HEK293T (cell line): Measurements from ENCODE around the gene PRXL2A.
A peak's percentile ranks its signal among the peaks of the same experiment; 100 is the strongest.

Source experiments
- CTCF ChIA-PET: fragments of 350-600 bp; formaldehyde crosslinking; extraction: SDS; loops from one replicate; lab custom pipeline; 2021; ENCODE audit warnings: antibody characterized with exemption, inconsistent platforms; lab: Yijun Ruan, JAX
- POLR2A ChIA-PET: fragments of 350-600 bp; formaldehyde crosslinking; extraction: SDS; loops from one replicate; lab custom pipeline; 2020; ENCODE audit warnings: antibody characterized with exemption, inconsistent platforms; lab: Yijun Ruan, JAX
- DNase-seq: peaks from one replicate; pipeline ENCODE4 v3.0.0; 2012; ENCODE audit warnings: mixed read lengths; ENCODE audit errors: extremely low spot score
- ARNT ChIP-seq: fragments of 450-650 bp; IDR thresholded peaks from 2 replicates; pipeline ENCODE4 v1.6.1; 2017; ENCODE audit warnings: mild to moderate bottlenecking
- BHLHE40 ChIP-seq: fragments of 450-650 bp; IDR thresholded peaks from 2 replicates; pipeline ENCODE4 v1.6.1; 2016; ENCODE audit warnings: mild to moderate bottlenecking, moderate library complexity, borderline replicate concordance
- CTBP1 ChIP-seq: fragments of 450-650 bp; IDR thresholded peaks from 2 replicates; pipeline ENCODE4 v1.6.1; 2016; ENCODE audit warnings: borderline replicate concordance
- ELF4 ChIP-seq: fragments of 450-650 bp; IDR thresholded peaks from 2 replicates; pipeline ENCODE4 v1.6.1; 2017; ENCODE audit warnings: antibody characterized with exemption
- FOXA1 ChIP-seq: fragments of 450-650 bp; IDR thresholded peaks from 2 replicates; pipeline ENCODE4 v1.6.1; 2016; ENCODE audit warnings: mild to moderate bottlenecking
- FOXK2 ChIP-seq: fragments of 450-650 bp; IDR thresholded peaks from 2 replicates; pipeline ENCODE4 v1.6.1; 2016; ENCODE audit warnings: mild to moderate bottlenecking
- FOXM1 ChIP-seq: fragments of 450-650 bp; IDR thresholded peaks from 2 replicates; pipeline ENCODE4 v1.6.1; 2017; ENCODE audit warnings: mild to moderate bottlenecking, borderline replicate concordance
- HDGF ChIP-seq: fragments of 450-650 bp; IDR thresholded peaks from 2 replicates; pipeline ENCODE4 v1.6.1; 2017; ENCODE audit warnings: antibody characterized with exemption, borderline replicate concordance
- L3MBTL2 ChIP-seq: fragments of 450-650 bp; conservative IDR thresholded peaks from 2 replicates; pipeline ENCODE4 v1.6.1; 2016; ENCODE audit warnings: mild to moderate bottlenecking
- LEF1 ChIP-seq: fragments of 450-650 bp; IDR thresholded peaks from 2 replicates; pipeline ENCODE4 v1.6.1; 2017; ENCODE audit warnings: mild to moderate bottlenecking, borderline replicate concordance
- NFRKB ChIP-seq: fragments of 450-650 bp; IDR thresholded peaks from 2 replicates; pipeline ENCODE4 v1.6.1; 2016; ENCODE audit warnings: mild to moderate bottlenecking, moderate library complexity
- SP1 ChIP-seq: fragments of 450-650 bp; IDR thresholded peaks from 2 replicates; pipeline ENCODE4 v1.6.1; 2017
- SUZ12 ChIP-seq: fragments of 450-650 bp; IDR thresholded peaks from 2 replicates; pipeline ENCODE4 v1.6.1; 2016; ENCODE audit warnings: mild to moderate bottlenecking
- TARDBP ChIP-seq: fragments of 450-650 bp; IDR thresholded peaks from 2 replicates; pipeline ENCODE4 v1.6.1; 2016
- ZNF384 ChIP-seq: fragments of 450-650 bp; IDR thresholded peaks from 2 replicates; pipeline ENCODE4 v1.6.1; 2016
- TF ChIP-seq, protein P1 (sequence below): fragments of 450-650 bp; IDR thresholded peaks from 2 replicates; pipeline ENCODE4 v1.6.1; 2016

PRXL2A gene

DNA sequence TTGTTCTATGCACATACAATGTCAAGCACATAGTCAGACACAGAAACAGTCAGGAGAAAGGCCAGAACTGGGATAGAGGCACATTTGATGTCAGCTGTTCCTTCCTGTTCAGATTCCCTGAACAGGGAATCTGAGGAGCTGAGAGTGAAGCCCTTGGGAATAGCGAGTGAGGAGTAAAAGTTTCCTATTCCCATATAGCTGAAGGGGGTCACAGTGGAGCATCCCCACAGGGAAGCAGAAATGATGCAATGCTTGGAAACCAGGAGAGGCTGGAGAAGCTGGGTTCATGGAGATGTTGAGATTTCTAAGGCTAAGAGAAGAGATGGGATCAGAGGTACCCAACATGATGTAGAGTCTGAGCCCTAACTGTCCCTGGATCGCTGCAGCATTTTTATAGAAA is 11.3 kb upstream of the PRXL2A start:
- ChIA-PET POLR2A (interaction anchor here (1.9 kb wide), 1 partner anchor 11 kb away, joined by 10 read pairs; the partner anchor contains the start of gene PRXL2A), CTCF (interaction anchor here (0.9 kb wide), 1 partner anchor 14 kb away, joined by 6 read pairs; no protein-coding TSS in a partner anchor)
- DNase-seq = no peak
- no peak for TF ChIP-seq FOXK2

DNA sequence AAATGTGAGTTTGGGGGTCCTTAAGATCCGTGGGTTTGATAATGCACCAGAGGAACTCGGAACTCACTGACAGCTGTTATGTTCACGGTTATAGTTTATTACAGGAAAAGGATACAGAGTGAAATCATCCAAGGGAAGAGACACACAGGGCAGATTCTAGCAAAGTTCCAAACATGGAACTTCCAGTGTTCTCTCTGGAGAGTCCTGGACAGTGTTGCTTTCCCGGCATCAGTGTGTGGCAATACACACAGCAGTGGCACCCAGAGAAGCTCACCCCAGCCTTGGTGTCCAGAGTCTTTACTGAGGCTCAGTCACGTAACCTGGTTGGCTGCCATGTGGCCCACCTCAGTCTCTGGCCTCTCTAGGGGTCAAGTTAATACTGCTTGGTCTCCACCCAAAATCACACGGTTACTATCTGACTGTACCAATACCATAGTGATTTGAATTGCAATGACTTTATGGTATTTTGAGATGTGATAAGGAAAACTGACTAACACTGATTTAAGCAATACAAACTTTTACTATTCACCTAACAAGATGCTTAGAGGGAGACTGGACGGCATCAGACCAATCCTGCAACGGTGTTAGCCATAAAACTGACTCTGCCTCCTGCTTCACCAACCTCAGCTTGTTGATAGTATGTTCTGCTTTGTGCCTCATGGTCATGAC is 8.1 kb upstream of the PRXL2A start:
- TF ChIP-seq FOXK2 = no peak
- TF ChIP-seq SP1 = no peak
- TF ChIP-seq ELF4 = no peak
- TF ChIP-seq, protein P1, sequence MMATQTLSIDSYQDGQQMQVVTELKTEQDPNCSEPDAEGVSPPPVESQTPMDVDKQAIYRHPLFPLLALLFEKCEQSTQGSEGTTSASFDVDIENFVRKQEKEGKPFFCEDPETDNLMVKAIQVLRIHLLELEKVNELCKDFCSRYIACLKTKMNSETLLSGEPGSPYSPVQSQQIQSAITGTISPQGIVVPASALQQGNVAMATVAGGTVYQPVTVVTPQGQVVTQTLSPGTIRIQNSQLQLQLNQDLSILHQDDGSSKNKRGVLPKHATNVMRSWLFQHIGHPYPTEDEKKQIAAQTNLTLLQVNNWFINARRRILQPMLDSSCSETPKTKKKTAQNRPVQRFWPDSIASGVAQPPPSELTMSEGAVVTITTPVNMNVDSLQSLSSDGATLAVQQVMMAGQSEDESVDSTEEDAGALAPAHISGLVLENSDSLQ = no peak
- no peak for TF ChIP-seq BHLHE40
- TF ChIP-seq ARNT = no peak
- TF ChIP-seq FOXA1 = no peak
- ChIA-PET CTCF (no interaction called here), POLR2A (no interaction called here)
- no peak for DNase-seq

DNA sequence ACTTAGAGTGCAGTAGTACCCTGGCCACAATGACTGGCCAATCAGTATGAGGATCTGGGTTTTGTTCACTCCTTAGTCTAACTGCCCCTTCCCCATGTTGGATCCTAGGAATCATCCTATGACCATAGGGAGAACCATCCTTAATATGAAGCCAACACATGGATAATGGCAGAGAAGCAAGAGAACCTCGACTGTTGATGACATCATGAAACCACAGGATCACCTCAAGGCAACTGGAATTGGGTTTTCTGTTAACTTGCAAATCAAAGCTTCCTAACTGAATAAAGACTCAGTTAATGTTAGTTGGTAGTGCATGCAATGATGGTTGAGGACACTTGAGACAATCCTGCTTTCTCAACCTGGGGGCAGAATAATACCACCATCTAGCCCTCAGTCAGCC is 3.3 kb upstream of the PRXL2A start:
- no peak for TF ChIP-seq FOXM1
- no peak for TF ChIP-seq SUZ12
- TF ChIP-seq SP1 = no peak
- no peak for TF ChIP-seq LEF1
- TF ChIP-seq ZNF384 = no peak
- TF ChIP-seq, protein P1 = no peak
- no peak for TF ChIP-seq HDGF
- TF ChIP-seq FOXK2 = no peak
- TF ChIP-seq L3MBTL2 = no peak
- TF ChIP-seq ARNT = no peak
- no peak for TF ChIP-seq FOXA1
- TF ChIP-seq NFRKB = no peak
- no peak for TF ChIP-seq ELF4
- no peak for TF ChIP-seq CTBP1
- no peak for TF ChIP-seq TARDBP
- POLR2A ChIA-PET = no interaction called here
- CTCF ChIA-PET = interaction anchor here (0.7 to 1.0 kb wide), 2 partner anchors 27 to 33 kb away, joined by 3 read pairs; no protein-coding TSS in a partner anchor
- DNase-seq = no peak

DNA sequence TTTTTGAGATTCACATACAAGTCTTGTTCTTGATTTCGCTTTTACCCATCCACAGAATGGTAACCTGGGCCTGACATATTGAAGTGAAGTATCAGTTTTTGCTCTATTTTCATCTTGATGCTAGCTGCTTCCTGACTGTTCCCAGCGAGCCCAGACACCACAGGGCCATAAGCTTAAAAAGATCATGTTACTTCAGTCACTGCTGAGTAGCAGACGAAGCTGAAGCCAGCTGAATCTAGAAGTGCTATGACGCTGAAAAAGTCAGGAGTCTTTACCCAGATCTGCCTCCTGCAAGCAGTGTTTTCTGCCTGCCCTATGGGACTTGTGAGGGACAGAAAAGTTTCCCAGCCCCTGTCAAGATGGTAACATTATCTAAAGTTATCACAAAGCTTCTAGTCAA is 2.7 kb upstream of the PRXL2A start:
- POLR2A ChIA-PET = no interaction called here
- TF ChIP-seq FOXA1 = no peak
- TF ChIP-seq, protein P1 = no peak
- TF ChIP-seq BHLHE40 = no peak
- no peak for TF ChIP-seq CTBP1
- TF ChIP-seq TARDBP = no peak
- TF ChIP-seq HDGF = no peak
- no peak for TF ChIP-seq FOXM1
- no peak for TF ChIP-seq FOXK2
- no peak for TF ChIP-seq NFRKB
- TF ChIP-seq ELF4 = no peak
- TF ChIP-seq SP1 = no peak
- no peak for TF ChIP-seq ARNT
- peak; percentile 42 for DNase-seq
- CTCF ChIA-PET = interaction anchor here (0.7 to 1.0 kb wide), 2 partner anchors 27 to 33 kb away, joined by 3 read pairs; no protein-coding TSS in a partner anchor

DNA sequence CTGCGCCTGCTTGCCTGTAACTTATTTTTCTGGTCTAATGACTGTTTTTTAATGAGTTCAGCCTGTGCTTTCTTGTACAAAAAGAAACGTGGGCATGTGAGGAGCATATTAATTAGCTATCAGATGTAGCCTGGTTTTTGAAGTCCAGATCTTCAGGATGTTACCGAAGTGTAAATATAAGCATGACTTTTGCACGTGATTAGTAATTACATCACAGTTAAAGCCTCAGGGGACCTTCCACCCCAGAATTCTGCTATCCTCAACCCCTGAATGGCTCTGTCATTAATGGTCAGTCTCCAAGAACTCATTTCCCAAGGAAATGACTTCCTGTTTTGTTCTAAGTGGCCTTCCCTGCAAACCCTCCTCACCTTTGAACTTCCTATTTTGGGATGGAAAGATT is 2.1 kb upstream of the PRXL2A start:
- ChIA-PET CTCF (interaction anchor here (1.0 kb wide), 1 partner anchor 28 kb away, joined by 3 read pairs; no protein-coding TSS in a partner anchor), POLR2A (no interaction called here)
- TF ChIP-seq ZNF384 = no peak
- no peak for TF ChIP-seq NFRKB
- no peak for TF ChIP-seq SUZ12
- no peak for TF ChIP-seq FOXM1
- no peak for TF ChIP-seq HDGF
- TF ChIP-seq FOXA1 = no peak
- no peak for TF ChIP-seq BHLHE40
- no peak for TF ChIP-seq ARNT
- no peak for TF ChIP-seq ELF4
- TF ChIP-seq, protein P1 = no peak
- no peak for TF ChIP-seq CTBP1
- no peak for TF ChIP-seq FOXK2
- TF ChIP-seq L3MBTL2 = no peak
- no peak for TF ChIP-seq TARDBP
- no peak for TF ChIP-seq LEF1
- TF ChIP-seq SP1 = no peak
- DNase-seq = no peak

DNA sequence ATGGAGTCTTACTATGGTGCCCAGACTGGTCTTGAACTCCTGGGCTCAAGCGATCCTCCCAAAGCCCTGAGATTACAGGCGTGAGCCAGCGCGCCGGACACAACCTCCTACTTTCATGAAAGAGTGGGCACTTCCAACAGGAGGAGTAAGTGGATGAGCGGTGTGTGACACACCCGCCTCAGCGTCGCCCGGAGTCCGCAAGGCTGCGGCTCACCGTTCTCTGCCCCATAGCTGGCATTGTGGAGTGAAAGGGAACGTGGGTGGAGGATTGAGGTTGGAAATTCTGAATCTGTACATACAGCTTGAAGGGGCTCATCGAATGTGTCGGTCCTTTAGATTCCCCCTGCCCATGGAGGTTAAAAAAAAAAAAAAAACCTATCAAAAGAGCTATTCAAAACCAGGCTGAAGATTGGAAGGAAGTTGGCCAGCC is 524 bp upstream of the PRXL2A start:
- DNase-seq = no peak
- POLR2A ChIA-PET = interaction anchor here (0.6 to 1.4 kb wide), 17 partner anchors 9 to 98 kb away, joined by 3 to 11 read pairs (median 4); no protein-coding TSS in a partner anchor
- CTCF ChIA-PET = interaction anchor here (0.5 to 1.0 kb wide), 5 partner anchors 23 to 98 kb away, joined by 3 to 5 read pairs (median 4); no protein-coding TSS in a partner anchor
- no peak for TF ChIP-seq HDGF
- TF ChIP-seq ZNF384 = no peak
- TF ChIP-seq FOXM1 = no peak
- no peak for TF ChIP-seq CTBP1
- no peak for TF ChIP-seq TARDBP
- no peak for TF ChIP-seq NFRKB
- no peak for TF ChIP-seq LEF1
- TF ChIP-seq ARNT = no peak
- TF ChIP-seq SUZ12 = no peak
- no peak for TF ChIP-seq FOXA1
- TF ChIP-seq SP1 = no peak
- TF ChIP-seq L3MBTL2 = no peak
- TF ChIP-seq, protein P1 = no peak
- TF ChIP-seq FOXK2 = no peak
- no peak for TF ChIP-seq BHLHE40
- TF ChIP-seq ELF4 = no peak
